ENCODE data around the gene ANGPTL7. TPM values are rescaled to one million over a fixed set of nuclear protein-coding genes. Genes with fewer than 3 reads are reported as not detected.

The ANGPTL7 gene
- total and polyA plus RNA-seq, 10 of the 15 experiments (the other 5 are each of a cell fraction or from before 2014, with no cell fraction given): 0.09 TPM; not detected in 9

DNA sequence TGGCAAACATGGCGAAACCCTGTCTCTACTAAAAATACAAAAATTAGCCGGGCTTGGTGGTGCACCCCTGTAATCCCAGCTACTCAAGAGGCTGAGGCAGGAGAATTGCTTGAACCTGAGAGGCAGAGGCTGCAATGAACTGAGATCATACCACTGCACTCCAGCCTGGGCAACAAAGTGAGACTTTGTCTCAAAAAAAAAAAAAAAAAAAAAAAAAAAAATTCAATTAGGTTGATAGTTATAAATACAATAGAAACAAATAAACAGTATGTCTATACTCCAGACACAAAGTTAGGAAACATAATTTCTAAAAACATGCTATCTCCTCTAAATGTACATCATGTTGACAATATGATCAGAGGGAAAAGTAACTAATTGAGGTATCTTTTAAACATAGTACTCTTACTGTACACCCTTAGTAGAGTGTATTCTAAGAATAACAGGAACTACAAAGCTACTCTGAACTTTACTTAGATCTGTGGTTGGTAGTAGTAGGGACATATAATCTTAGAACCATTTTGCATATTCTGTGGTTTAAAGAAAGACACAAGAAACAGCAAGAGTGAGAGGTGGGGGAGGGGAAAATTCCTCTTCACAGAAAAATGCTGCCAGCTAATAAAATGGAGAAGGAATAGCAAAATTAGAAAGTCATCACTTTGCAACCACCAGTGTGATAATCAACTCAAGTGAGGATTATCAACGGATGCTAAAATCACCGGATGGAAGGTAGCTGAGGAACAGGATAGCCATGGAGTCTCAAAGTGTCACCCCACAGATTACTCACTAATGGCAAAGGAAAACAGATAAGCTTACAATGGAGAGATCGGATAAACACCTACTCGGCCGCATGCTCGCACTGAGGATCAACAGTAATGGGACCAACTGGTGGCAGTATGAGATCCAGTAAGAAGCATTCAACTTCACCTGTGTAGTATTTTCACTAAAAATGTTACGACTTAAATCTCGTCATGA is 38.2 kb downstream of the ANGPTL7 start:
- H2AFZ ChIP-seq (ENCODE audit: control insufficient read depth, low read depth, low read length): no peak overlapping the region
- intact Hi-C loops (cut with micrococcal nuclease; ENCODE audit: unreplicated experiment) (no loop called here), in situ Hi-C loops (cut with MboI) (no loop called here)
- BruUV-seq (replicated peaks): no TSS peak
- peak overlapping the region; percentile 9; the same call in 1 of the 2 replicates for H3K4me3 ChIP-seq
- RAD21 ChIA-PET (ENCODE audit: unreplicated experiment): interaction anchor here (0.6 to 0.7 kb wide), 2 partner anchors 26 to 38 kb away, joined by 3 to 4 read pairs; no protein-coding TSS in a partner anchor
- no peaks in the 10 kb centered on the region for H3K27me3 ChIP-seq (replicated peaks in 1 of 2; ENCODE audit: control insufficient read depth in 2 of 2, insufficient read depth in 2 of 2, low read length in 1 of 2)
- no peaks in the 10 kb centered on the region for H4K20me1 ChIP-seq (ENCODE audit: control insufficient read depth, insufficient read depth)
- ATAC-seq (peak; percentile 81), DNase-seq (ENCODE audit: low read depth, low spot score) (peak; percentile 34), FAIRE-seq (peak; percentile 96)
- H3K27ac ChIP-seq (ENCODE audit: control insufficient read depth, insufficient read depth): peak overlapping the region; percentile 50
- peaks cover 27% of the 10 kb centered on the region for H3K4me1 ChIP-seq (ENCODE audit: control insufficient read depth, insufficient read depth, low read length)
- H3K9ac ChIP-seq (ENCODE audit: control insufficient read depth, insufficient read depth, low read length): no peak overlapping the region
- peak overlapping the region; percentile 14 for H3K4me2 ChIP-seq (ENCODE audit: control insufficient read depth, insufficient read depth)
- CTCF ChIA-PET: interaction anchor here (0.7 to 3.2 kb wide), 8 partner anchors 10 to 492 kb away, joined by 3 to 15 read pairs (median 4); partner anchors contain the start of gene MTOR
- no peaks in the 10 kb centered on the region for H3K79me2 ChIP-seq (ENCODE audit: control insufficient read depth, insufficient read depth, low read length)
- SMC1A ChIA-PET (ENCODE audit: uncharacterized antibody, unreplicated experiment): interaction anchor here (1.4 to 2.0 kb wide), 3 partner anchors 10 to 35 kb away, joined by 5 to 9 read pairs (median 7); partner anchors contain the start of gene MTOR
- POLR2A ChIA-PET: interaction anchor here (0.5 to 0.6 kb wide), 3 partner anchors 12 to 125 kb away, joined by 4 to 10 read pairs (median 5); no protein-coding TSS in a partner anchor
- 70% methylated on average over 10 of the region's 10 CpGs for WGBS (ENCODE audit: insufficient coverage, insufficient replicate concordance, low lambda C conversion rate, missing lambda C conversion rate)
- H3K36me3 ChIP-seq (ENCODE audit: control insufficient read depth in 2 of 2, insufficient read depth in 2 of 2, low read length in 1 of 2): peaks cover 13 to 19% of the 10 kb centered on the region in 2 experiments; a peak in 3 of 4 replicates
- no peaks in the 10 kb centered on the region for H3K9me3 ChIP-seq (replicated peaks; ENCODE audit: control insufficient read depth, insufficient read depth, low read length)
- TF ChIP-seq CEBPB (IDR thresholded peaks at IDR 0.05; ENCODE audit: borderline replicate concordance in 1 of 2, low read depth in 2 of 2, low read length in 2 of 2) (no peak), EZH2 (IDR thresholded peaks at IDR 0.05; ENCODE audit: borderline replicate concordance, control insufficient read depth, low read depth, low read length) (no peak), SP1 (IDR thresholded peaks at IDR 0.05; ENCODE audit: low read depth, low read length) (peak; percentile 37), MLLT1 (IDR thresholded peaks at IDR 0.05) (no peak), ZNF217 (IDR thresholded peaks at IDR 0.05) (no peak), KAT2A (conservative IDR thresholded peaks at IDR 0.05; ENCODE audit: control insufficient read depth, low read depth, low read length) (no peak), MTA2 (IDR thresholded peaks at IDR 0.05; ENCODE audit: low read depth) (no peak), ZSCAN29 (IDR thresholded peaks at IDR 0.05) (no peak), PML (IDR thresholded peaks at IDR 0.05; ENCODE audit: low read length) (no peak), TCF3 (IDR thresholded peaks at IDR 0.05; ENCODE audit: borderline replicate concordance, insufficient read depth, low read depth, low read length) (no peak), NR2C1 (IDR thresholded peaks at IDR 0.05) (no peak), RAD21 (IDR thresholded peaks at IDR 0.05; ENCODE audit: insufficient read depth, low read depth, low read length) (no peak), NFYB (IDR thresholded peaks at IDR 0.05; ENCODE audit: insufficient read depth, low read depth, low read length) (no peak), MYC (IDR thresholded peaks at IDR 0.05; ENCODE audit: insufficient read depth, insufficient read length, insufficient replicate concordance, low read length, severe bottlenecking) (no peak), DPF2 (IDR thresholded peaks at IDR 0.05) (no peak), JUND (IDR thresholded peaks at IDR 0.05; ENCODE audit: low read depth, low read length) (no peak), HDAC6 (IDR thresholded peaks at IDR 0.05; ENCODE audit: unreplicated experiment) (no peak)
- TF ChIP-seq, protein P1, sequence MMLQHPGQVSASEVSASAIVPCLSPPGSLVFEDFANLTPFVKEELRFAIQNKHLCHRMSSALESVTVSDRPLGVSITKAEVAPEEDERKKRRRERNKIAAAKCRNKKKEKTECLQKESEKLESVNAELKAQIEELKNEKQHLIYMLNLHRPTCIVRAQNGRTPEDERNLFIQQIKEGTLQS (IDR thresholded peaks at IDR 0.05; ENCODE audit: borderline replicate concordance, extremely low read depth, low read depth, low read length): no peak

Measured in GM12878 (cell line).